Iris pigment epithelial cell (primary cell): Measurements from ENCODE around the gene FGF4.

Experiments
- DNase-seq: peaks from one replicate; pipeline ENCODE4 v3.0.0-alpha.2; 2011; ENCODE audit warnings: low read depth

FGF4 gene

GRCh38 chr11:69726019-69726418 is 49.1 kb downstream of the FGF4 start:
- no peak for DNase-seq

GRCh38 chr11:69721745-69722144 is 53.4 kb downstream of the FGF4 start:
- no peak for DNase-seq

- no peak for DNase-seq
These were observed 54.0 kb downstream of the FGF4 start for GRCh38 chr11:69721106-69721505.
